K562 (cell line): ENCODE data around the gene ABLIM2. TPM values are rescaled to one million over a fixed set of nuclear protein-coding genes. Genes with fewer than 3 reads are reported as not detected.

Source experiments
- ARID2 ChIP-seq: fragments of 450-650 bp; IDR thresholded peaks from 2 replicates; pipeline ENCODE4 v1.6.1; 2017; ENCODE audit warnings: antibody characterized with exemption, mild to moderate bottlenecking
- ATF7 ChIP-seq: fragments of 450-650 bp; IDR thresholded peaks from 2 replicates; pipeline ENCODE4 v1.7.1; 2014; ENCODE audit warnings: mild to moderate bottlenecking, moderate library complexity
- BRD4 ChIP-seq: fragments of 200-600 bp; sonication (generic); IDR thresholded peaks from 2 replicates; pipeline ENCODE4 v1.6.1; 2017; ENCODE audit warnings: inconsistent platforms
- E2F8 ChIP-seq: fragments of 450-650 bp; IDR thresholded peaks from 2 replicates; pipeline ENCODE4 v1.7.1; 2018; ENCODE audit warnings: mild to moderate bottlenecking, low read depth; ENCODE audit not compliant: partially characterized antibody
- FUS ChIP-seq: fragments of 200-400 bp; formaldehyde crosslinking; optimal IDR thresholded peaks from 2 replicates; pipeline ENCODE3; 2017; ENCODE audit warnings: low read depth, low read length
- GABPA ChIP-seq: fragments of 200-800 bp; sonication (Bioruptor generic); conservative IDR thresholded peaks from 2 replicates; pipeline ENCODE4 v1.6.1; 2016; ENCODE audit warnings: low read depth, missing genetic modification characterization, missing compliant biosample characterization
- HEY1 ChIP-seq: fragments of 250-450 bp; sonication (Bioruptor Pico); IDR thresholded peaks from 2 replicates; pipeline ENCODE4 v1.5.0; 2020; ENCODE audit warnings: mild to moderate bottlenecking, moderate library complexity, borderline replicate concordance
- MAFG ChIP-seq: fragments of 450-650 bp; conservative IDR thresholded peaks from 2 replicates; pipeline ENCODE4 v1.6.1; 2016; ENCODE audit warnings: missing genetic modification characterization, missing compliant biosample characterization
- MYNN ChIP-seq, 2 experiments: sonication (generic); formaldehyde crosslinking in 1 of 2; IDR thresholded peaks; 2 replicates each; pipeline versions ENCODE4 v1.5.0 to v1.6.1; 2016 to 2020; ENCODE audit warnings: antibody characterized with exemption in 1 of 2, missing genetic modification reagents in 1 of 2
- NFRKB ChIP-seq: fragments of 450-650 bp; IDR thresholded peaks from 2 replicates; pipeline ENCODE4 v1.6.1; 2016; ENCODE audit warnings: low read depth
- PHB ChIP-seq: fragments of 250-450 bp; sonication (Bioruptor Pico); IDR thresholded peaks from 2 replicates; pipeline ENCODE4 v1.5.0; 2021
- RAD51 ChIP-seq: fragments of 450-650 bp; IDR thresholded peaks from 2 replicates; pipeline ENCODE4 v1.7.1; 2016; ENCODE audit warnings: low read depth, mild to moderate bottlenecking, borderline replicate concordance
- RBBP5 ChIP-seq: fragments of 200-600 bp; sonication (generic); IDR thresholded peaks from 2 replicates; pipeline ENCODE4 v1.6.1; 2012; ENCODE audit warnings: borderline replicate concordance, mild to moderate bottlenecking, low read length, control low read depth, inconsistent platforms; ENCODE audit not compliant: insufficient read depth, poor library complexity, severe bottlenecking
- RBM25 ChIP-seq: fragments of 200-400 bp; formaldehyde crosslinking; IDR thresholded peaks from 2 replicates; pipeline ENCODE4 v1.6.1; 2018; ENCODE audit warnings: low read length, low read depth, moderate library complexity; ENCODE audit not compliant: severe bottlenecking
- RBM34 ChIP-seq: fragments of 200-400 bp; formaldehyde crosslinking; IDR thresholded peaks from 2 replicates; pipeline ENCODE4 v1.6.1; 2018; ENCODE audit warnings: low read length, borderline replicate concordance; ENCODE audit not compliant: insufficient read depth
- RHOXF2B ChIP-seq: fragments of 250-450 bp; sonication (Bioruptor Pico); conservative IDR thresholded peaks from 2 replicates; pipeline ENCODE4 v1.5.1; 2021
- SMC3 ChIP-seq: conservative IDR thresholded peaks from 2 replicates; pipeline ENCODE4 v1.6.1; 2011; ENCODE audit warnings: low read depth, low read length, improper control_type of control experiment; ENCODE audit not compliant: insufficient read depth
- TARDBP ChIP-seq: fragments of 450-650 bp; IDR thresholded peaks from 2 replicates; pipeline ENCODE4 v1.6.1; 2016
- TCF7L2 ChIP-seq: fragments of 150-350 bp; IDR thresholded peaks from 2 replicates; pipeline ENCODE4 v1.6.1; 2016; ENCODE audit warnings: low read depth, mild to moderate bottlenecking, low read length, moderate library complexity
- TCFL5 ChIP-seq: fragments of 250-450 bp; sonication (Bioruptor Pico); conservative IDR thresholded peaks from 2 replicates; pipeline ENCODE4 v1.6.1; 2021; ENCODE audit warnings: mild to moderate bottlenecking, moderate library complexity, matching md5 sums
- ZNF143 ChIP-seq: sonication (generic); formaldehyde crosslinking; IDR thresholded peaks from 2 replicates; pipeline ENCODE4 v1.9.0; 2022; ENCODE audit warnings: mild to moderate bottlenecking, missing genetic modification reagents
- ZNF431 ChIP-seq: sonication (generic); formaldehyde crosslinking; IDR thresholded peaks from 2 replicates; pipeline ENCODE4 v1.8.0; 2022; ENCODE audit warnings: mild to moderate bottlenecking, missing genetic modification reagents
- polyA plus RNA-seq, 8 experiments: library from polyadenylated mRNA; depleted of rRNA in 4 of 8; stranded (reverse) in 5 of 8; unstranded in 3 of 8; fragments of >200 nt; fragmentation: Nextera tagmentation in 2 of 8; fragmentation: Illumina TruSeq in 1 of 8; extraction: Ambion mirVana in 2 of 8; extraction: Trizol in 1 of 8; gene quantifications; 2 replicates each; pipeline versions ENCODE4 v1.2.1 to v1.2.3, GENCODE V29; 2011 to 2014; ENCODE audit warnings: inconsistent platforms in 1 of 8, missing spikeins in 1 of 8
- total RNA-seq, 7 experiments: library from RNA; depleted of rRNA in 6 of 7; stranded (reverse); fragments of >200 nt in 6 of 7; fragmentation: Illumina TruSeq in 2 of 7; extraction: Trizol in 2 of 7; gene quantifications; 2 replicates each; pipeline versions ENCODE4 v1.2.1 to v1.2.3, GENCODE V29; 2011 to 2021; ENCODE audit warnings: low replicate concordance in 1 of 7
- TF ChIP-seq, protein P1 (sequence below): sonication (generic); formaldehyde crosslinking; IDR thresholded peaks from 2 replicates; pipeline ENCODE4 v1.8.0; 2023; ENCODE audit warnings: mild to moderate bottlenecking, missing genetic modification reagents

The ABLIM2 gene
- total and polyA plus RNA-seq, 9 of the 15 experiments (the other 6 are each of a cell fraction or from before 2014, with no cell fraction given): not detected

- TF ChIP-seq NFRKB (no peak), RBBP5 (no peak), MYNN (IDR thresholded peaks at IDR 0.05) (0 out of 2 replicates have a peak, but pooled peaks have one; percentile 59), MYNN (CRISPR knock-in tag; IDR thresholded peaks at IDR 0.05) (no peak), TCF7L2 (no peak), FUS (no peak), GABPA (tag) (peak; percentile 80), MAFG (tag) (peak; percentile 58), HEY1 (CRISPR knock-in tag) (no peak), TCFL5 (no peak), PHB (no peak), RBM25 (no peak), RHOXF2B (no peak), ZNF143 (no peak), BRD4 (no peak), ZNF431 (CRISPR knock-in tag) (no peak), SMC3 (no peak), ATF7 (peak; percentile 46; the same call in 1 of the 2 replicates), RAD51 (no peak), ARID2 (no peak), TARDBP (no peak), E2F8 (no peak), RBM34 (no peak)
- TF ChIP-seq, protein P1, sequence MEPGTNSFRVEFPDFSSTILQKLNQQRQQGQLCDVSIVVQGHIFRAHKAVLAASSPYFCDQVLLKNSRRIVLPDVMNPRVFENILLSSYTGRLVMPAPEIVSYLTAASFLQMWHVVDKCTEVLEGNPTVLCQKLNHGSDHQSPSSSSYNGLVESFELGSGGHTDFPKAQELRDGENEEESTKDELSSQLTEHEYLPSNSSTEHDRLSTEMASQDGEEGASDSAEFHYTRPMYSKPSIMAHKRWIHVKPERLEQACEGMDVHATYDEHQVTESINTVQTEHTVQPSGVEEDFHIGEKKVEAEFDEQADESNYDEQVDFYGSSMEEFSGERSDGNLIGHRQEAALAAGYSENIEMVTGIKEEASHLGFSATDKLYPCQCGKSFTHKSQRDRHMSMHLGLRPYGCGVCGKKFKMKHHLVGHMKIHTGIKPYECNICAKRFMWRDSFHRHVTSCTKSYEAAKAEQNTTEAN (CRISPR knock-in tag): no peak
Measured at GRCh38 chr4:8191136-8191747, 32.6 kb upstream of the ABLIM2 start (continued).
